Measurements from ENCODE around the gene MIA2.
"Not testable (repeated sequence)": the region's sequence is repeated elsewhere in the genome, so short reads cannot be mapped to it uniquely, and the experiment has no call there.

MIA2 gene

DNA sequence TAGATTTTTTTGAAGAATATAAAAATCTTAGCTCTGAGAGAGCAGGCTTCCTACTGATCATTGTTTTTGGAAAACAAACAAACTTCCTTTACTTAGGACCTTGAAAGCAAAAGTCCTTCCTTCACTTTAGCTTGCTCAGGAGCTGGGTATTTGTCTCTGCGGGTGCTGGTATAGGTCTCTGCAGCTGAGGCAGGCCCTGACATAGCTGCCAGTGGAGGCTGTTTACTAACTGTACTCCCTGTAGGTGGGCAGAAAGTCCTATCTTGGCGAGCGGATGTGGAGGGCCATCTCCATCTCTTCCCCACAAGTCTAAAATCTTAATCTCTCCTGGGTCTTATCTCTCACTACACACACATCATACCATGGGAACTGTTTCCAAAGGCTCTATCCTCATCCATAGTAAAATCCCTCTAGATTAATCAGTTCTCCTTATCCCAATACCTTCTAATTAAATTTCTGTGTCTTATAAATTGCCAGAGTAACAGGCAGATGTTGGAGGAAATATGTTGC lies 4.1 kb upstream of the MIA2 start:
- no peaks in the 10 kb centered on the region for H3K27me3 ChIP-seq
- no peaks in the 10 kb centered on the region for H3K9me3 ChIP-seq
- TF ChIP-seq, protein P1, sequence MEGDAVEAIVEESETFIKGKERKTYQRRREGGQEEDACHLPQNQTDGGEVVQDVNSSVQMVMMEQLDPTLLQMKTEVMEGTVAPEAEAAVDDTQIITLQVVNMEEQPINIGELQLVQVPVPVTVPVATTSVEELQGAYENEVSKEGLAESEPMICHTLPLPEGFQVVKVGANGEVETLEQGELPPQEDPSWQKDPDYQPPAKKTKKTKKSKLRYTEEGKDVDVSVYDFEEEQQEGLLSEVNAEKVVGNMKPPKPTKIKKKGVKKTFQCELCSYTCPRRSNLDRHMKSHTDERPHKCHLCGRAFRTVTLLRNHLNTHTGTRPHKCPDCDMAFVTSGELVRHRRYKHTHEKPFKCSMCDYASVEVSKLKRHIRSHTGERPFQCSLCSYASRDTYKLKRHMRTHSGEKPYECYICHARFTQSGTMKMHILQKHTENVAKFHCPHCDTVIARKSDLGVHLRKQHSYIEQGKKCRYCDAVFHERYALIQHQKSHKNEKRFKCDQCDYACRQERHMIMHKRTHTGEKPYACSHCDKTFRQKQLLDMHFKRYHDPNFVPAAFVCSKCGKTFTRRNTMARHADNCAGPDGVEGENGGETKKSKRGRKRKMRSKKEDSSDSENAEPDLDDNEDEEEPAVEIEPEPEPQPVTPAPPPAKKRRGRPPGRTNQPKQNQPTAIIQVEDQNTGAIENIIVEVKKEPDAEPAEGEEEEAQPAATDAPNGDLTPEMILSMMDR (IDR thresholded peaks at IDR 0.05; ENCODE audit: low read depth, low read length): no peak
- H3K36me3 ChIP-seq: no peaks in the 10 kb centered on the region
- no peaks in the 10 kb centered on the region for H3K4me1 ChIP-seq
- H3K4me3 ChIP-seq (ENCODE audit: low read depth, low read length): no peak overlapping the region
- no peak for DNase-seq

DNA sequence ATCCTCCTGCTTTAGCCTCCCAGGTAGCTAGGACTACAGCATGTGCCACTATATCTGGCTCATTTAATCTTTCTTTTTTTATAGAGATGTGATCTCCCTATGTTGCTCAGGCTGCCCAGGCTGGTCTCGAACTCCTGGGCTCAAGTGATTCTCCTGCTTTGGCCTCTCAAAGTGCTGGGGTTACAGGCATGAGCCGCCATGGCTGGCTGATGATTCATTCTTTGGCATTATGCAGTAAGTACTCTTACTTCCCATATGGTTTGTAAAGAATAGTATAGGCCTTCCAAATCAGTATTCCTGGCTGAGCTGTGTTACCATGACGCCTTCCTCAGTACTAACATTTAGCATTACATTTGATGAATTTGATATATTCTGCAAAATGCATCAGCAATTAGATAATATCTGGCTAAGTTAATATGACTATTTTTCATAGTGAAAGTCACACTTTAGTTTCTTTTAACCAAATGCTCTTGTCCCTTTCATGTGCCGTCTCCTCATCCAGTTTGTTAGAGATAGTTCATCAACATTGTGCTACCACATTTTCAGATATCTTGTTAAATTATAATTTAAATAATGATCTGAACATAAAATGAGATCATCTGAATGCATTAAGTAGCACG lies 3.2 kb upstream of the MIA2 start:
- Histone ChIP-seq H3K4me3 (ENCODE audit: low read depth, low read length) (no peak overlapping the region), H3K9me3 (no peaks in the 10 kb centered on the region), H3K4me1 (no peaks in the 10 kb centered on the region), H3K27me3 (no peaks in the 10 kb centered on the region), H3K36me3 (no peaks in the 10 kb centered on the region)
- no peak for DNase-seq
- TF ChIP-seq, protein P1 (IDR thresholded peaks at IDR 0.05; ENCODE audit: low read depth, low read length): no peak

DNA sequence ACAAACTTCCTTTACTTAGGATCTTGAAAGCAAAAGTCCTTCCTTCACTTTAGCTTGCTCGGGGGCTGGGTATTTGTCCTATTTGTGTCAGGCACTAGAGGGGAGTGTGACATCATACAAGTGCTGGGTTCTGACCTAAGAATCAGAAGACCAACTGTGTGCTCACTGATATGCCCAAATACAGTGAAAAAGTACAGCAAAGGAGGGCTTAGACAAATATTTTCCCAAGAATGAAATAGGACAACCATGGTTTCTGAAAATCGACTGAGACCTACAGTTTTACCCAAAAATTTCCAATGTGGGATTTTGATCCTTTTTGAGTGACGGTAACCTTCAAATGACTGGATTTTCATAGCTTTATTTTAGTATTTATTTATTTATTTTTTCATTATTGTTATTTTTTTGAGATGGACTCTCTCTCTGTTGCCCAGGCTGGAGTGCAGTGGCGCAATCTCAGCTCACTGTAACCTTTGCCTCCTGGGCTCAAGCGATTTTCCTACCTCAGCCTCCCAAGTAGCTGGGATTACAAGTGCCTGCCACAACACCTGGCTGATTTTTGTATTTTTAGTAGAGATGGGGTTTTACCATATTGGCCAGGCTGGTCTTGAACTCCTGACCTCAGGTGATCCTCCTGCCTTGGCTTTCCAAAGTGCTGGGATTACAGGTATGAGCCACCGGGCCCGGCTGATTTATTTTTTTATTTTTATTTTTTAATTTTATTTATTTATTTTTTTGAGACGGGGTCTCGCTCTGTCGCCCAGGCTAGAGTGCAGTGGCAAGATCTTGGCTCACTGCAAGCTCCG lies 1.8 kb upstream of the MIA2 start:
- TF ChIP-seq, protein P1 (IDR thresholded peaks at IDR 0.05; ENCODE audit: low read depth, low read length): peak; percentile 55
- not testable (repeated sequence) for H3K36me3 ChIP-seq; H3K9me3 ChIP-seq; H3K4me3 ChIP-seq (ENCODE audit: low read depth, low read length); H3K27me3 ChIP-seq; H3K4me1 ChIP-seq
- DNase-seq: peak; percentile 15

DNA sequence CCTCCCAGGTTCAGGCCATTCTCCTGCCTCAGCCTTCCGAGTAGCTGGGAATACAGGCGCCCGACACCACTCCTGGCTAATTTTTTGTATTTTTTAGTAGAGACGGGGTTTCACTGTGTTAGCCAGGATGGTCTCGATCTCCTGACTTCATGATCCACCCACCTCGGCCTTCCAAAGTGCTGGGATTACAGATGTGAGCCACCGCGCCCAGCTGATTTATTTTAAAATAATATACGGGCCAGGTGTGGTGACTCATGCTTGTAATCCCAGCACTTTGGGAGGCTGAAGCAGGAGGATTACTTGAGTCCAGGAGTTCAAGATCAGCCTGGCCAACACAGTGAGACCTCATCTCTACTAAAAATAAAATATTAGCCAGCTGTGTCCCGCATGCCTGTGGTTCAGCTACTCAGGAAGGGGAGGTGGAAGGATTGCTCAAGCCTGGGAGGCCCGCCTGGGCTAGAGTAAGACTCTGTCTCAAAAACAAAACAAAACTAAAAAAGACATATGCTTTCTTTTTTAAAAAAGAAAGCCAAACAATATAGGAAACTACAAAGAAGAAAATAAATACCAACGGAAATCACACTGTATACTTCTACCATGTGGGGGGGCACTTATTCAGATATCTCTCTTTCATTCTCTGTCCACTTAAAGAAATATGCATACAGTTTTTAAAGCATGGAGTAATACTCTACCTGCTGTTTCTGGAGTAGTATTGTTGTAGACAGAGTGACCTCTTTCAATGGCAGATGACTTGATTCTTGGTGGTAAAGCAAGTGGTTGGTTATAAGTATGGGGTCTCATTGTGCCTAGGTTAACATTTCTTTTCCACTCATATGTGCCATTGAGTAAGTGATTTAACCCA lies 930 bp upstream of the MIA2 start:
- Histone ChIP-seq H3K4me1 (no peaks in the 10 kb centered on the region), H3K9me3 (no peaks in the 10 kb centered on the region), H3K4me3 (ENCODE audit: low read depth, low read length) (no peak overlapping the region), H3K27me3 (no peaks in the 10 kb centered on the region), H3K36me3 (no peaks in the 10 kb centered on the region)
- no peak for DNase-seq
- TF ChIP-seq, protein P1 (IDR thresholded peaks at IDR 0.05; ENCODE audit: low read depth, low read length): no peak

DNA sequence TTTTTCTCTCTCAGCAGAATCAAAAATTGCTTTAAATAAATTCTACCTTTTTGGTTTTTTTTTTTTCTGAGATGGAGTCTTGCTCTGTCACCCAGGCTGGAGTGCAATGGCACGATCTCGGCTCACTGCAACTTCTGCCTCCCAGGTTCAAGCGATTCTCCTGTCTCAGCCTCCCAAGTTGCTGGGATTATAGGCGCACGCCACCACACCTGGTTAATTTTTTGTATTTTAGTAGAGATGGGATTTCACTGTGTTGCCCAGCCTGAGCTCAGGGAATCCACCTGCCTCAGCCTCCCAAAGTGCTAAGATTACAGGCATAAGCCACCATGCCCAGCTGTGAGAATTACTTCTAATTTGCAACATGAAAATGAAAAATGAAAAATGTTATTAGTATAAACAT lies 1.3 kb downstream of the MIA2 start:
- not testable (repeated sequence) for H3K4me1 ChIP-seq; H3K27me3 ChIP-seq; H3K9me3 ChIP-seq; DNase-seq; H3K36me3 ChIP-seq; H3K4me3 ChIP-seq (ENCODE audit: low read depth, low read length)

DNA sequence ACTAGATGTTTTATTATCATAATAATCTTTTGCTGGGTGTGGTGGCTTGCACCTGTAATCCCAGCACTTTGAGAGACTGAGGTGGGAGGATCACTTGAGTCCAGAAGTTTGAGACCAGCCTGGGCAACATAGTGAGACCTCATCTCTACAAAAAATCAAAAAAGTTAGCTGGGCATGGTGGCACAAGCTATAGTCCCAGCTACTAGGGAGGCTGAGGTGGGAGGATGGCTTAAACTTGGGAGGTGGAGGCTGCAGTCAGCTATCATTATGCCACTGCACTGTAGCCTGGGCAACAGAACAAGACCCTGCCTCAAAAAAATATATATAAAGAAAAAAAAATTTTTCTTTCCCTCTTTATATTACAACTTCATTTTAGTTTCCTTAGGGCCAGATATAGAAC lies 1.8 kb downstream of the MIA2 start:
- H3K9me3 ChIP-seq; H3K36me3 ChIP-seq; H3K4me1 ChIP-seq; H3K4me3 ChIP-seq (ENCODE audit: low read depth, low read length); H3K27me3 ChIP-seq; DNase-seq: not testable (repeated sequence)

All from BE2C (cell line).